Heart left ventricle (tissue), 16 donors: ENCODE data around the gene KCNMA1. TPM values are rescaled to one million over a fixed set of nuclear protein-coding genes. Genes with fewer than 3 reads are reported as not detected.
A peak's percentile ranks its signal among the peaks of the same experiment; 100 is the strongest.

Experiments used
- ATAC-seq, 4 donors: fragments of 200-7000 bp; cut with Tn5 transposase; one replicate each; pipeline ENCODE4 v1.9.1; 2020 to 2022; ENCODE audit warnings: moderate library complexity in 4 of 4, mild to moderate bottlenecking in 3 of 4, moderate number of reproducible peaks in 1 of 4
- DNase-seq, 5 donors: peaks; one replicate each; pipeline ENCODE4 v3.0.0-alpha.2; 2020
- H3K27ac ChIP-seq, 12 donors: fragments of 200-600 bp; sonication (generic) in 4 of 12; one replicate each; pipeline versions ENCODE4 v1.5.0 to v1.8.0; 2016 to 2022; ENCODE audit warnings: mild to moderate bottlenecking in 2 of 12
- H3K27me3 ChIP-seq, 9 donors: fragments of 200-600 bp; sonication (generic) in 2 of 9; one replicate each; pipeline versions ENCODE4 v1.5.1 to v1.8.0; 2016 to 2022; ENCODE audit warnings: mild to moderate bottlenecking in 3 of 9
- H3K36me3 ChIP-seq, 9 donors: fragments of 200-600 bp; sonication (generic) in 2 of 9; one replicate each; pipeline versions ENCODE4 v1.5.0 to v1.8.0; 2018 to 2022; ENCODE audit warnings: mild to moderate bottlenecking in 2 of 9
- H3K4me1 ChIP-seq, 12 donors: fragments of 200-600 bp; sonication (generic) in 4 of 12; one replicate each; pipeline versions ENCODE4 v1.5.0 to v1.8.0; 2016 to 2022; ENCODE audit warnings: mild to moderate bottlenecking in 3 of 12
- H3K4me3 ChIP-seq, 12 donors: fragments of 200-600 bp; sonication (generic) in 4 of 12; one replicate each; pipeline versions ENCODE4 v1.5.0 to v1.8.0; 2017 to 2022; ENCODE audit warnings: mild to moderate bottlenecking in 9 of 12, moderate library complexity in 4 of 12
- H3K9me3 ChIP-seq, 12 donors: fragments of 200-600 bp; sonication (generic) in 4 of 12; one replicate each; pipeline versions ENCODE4 v1.5.0 to v1.8.0; 2016 to 2022; ENCODE audit warnings: mild to moderate bottlenecking in 1 of 12
- POLR2A ChIP-seq, 2 donors: fragments of 450-650 bp; IDR thresholded peaks; one replicate each; pipeline ENCODE4 v1.6.1; 2017; ENCODE audit warnings: antibody characterized with exemption in 2 of 2, mild to moderate bottlenecking in 2 of 2, moderate library complexity in 2 of 2
- WGBS, 4 donors: extraction: QIAGEN DNeasy Blood & Tissue Kit in 2 of 4; methylation state at CpG; one replicate each; pipeline versions ENCODE4 v1.1.5 to v1.1.7; 2013 to 2018; 5-methylcytosine and 5-hydroxymethylcytosine counted together
- intact Hi-C, 10 donors: fragments of 100-400 bp; cut with DNase I; formaldehyde crosslinking; loops; one replicate each; pipeline versions ENCODE4 v1.11.1 to v1.14.2; 2022
- polyA plus RNA-seq, 2 donors: library from polyadenylated mRNA; stranded (reverse); fragments of 200-250 nt; gene quantifications; one replicate each; pipeline ENCODE4 v1.2.3, GENCODE V29; 2013
- total RNA-seq, 9 donors: library from RNA; depleted of rRNA in 2 of 9; stranded (reverse); fragments of >200 nt in 2 of 9; fragmentation: NEBNext Ultra II Directional in 3 of 9; extraction: Animal tissue kit (Norgen Biotek cat#: 25700) in 3 of 9; gene quantifications; one replicate each; pipeline versions ENCODE4 v1.1.0 to v1.2.4, GENCODE V29; 2016 to 2023
- TF ChIP-seq, protein P1 (sequence below), 12 donors: fragments of 200-600 bp; sonication (generic) in 4 of 12; IDR thresholded peaks; one replicate each; pipeline versions ENCODE4 v1.5.0 to v1.8.0; 2018 to 2022; ENCODE audit warnings: antibody characterized with exemption in 12 of 12, mild to moderate bottlenecking in 5 of 12
- donor health status: ischemic (EF 13 %, LVEDD 7.1; RV severe dilation, severe dysfunction).
- donor health status: healthy with polysubstance abuse.
- donor health status: DM: no; HTN: yes; CAD: no.
- donor health status: DM: no; HTN: no; CAD: no.
- donor health status: ischemic (EF 25% LVEDD 6.9; RV normal size, moderate dysfunction).
- donor health status: ischemic (EF 25% LVEDD 5.7; RV mildly dilated, moderate dysfunction).
- donor health status: healthy.
- donor health status: DM: yes; HTN: yes; CAD: no.
- donor health status: ischemic (EF 35%, LVEDD 5.7; RV mildly dilated, moderate dysfunction).
- donor health status: nonischemic (EF 11% LVEDD 7.7; RV severe dilation, severe dysfunction).
- donor health status: DM: yes; HTN: yes; CAD: no.
- donor health status: PGD.
- donor health status: ischemic (EF 29% LVEDD 5.4; RV normal size, mild dysfunction).
- donor health status: nonischemic (EF 23%, LVEDD 6.1; RV moderate dilation, normal function).

The KCNMA1 gene
- total and polyA plus RNA-seq, 11 donors, result 0.39 to 8.7 (median 1.7) TPM

DNA sequence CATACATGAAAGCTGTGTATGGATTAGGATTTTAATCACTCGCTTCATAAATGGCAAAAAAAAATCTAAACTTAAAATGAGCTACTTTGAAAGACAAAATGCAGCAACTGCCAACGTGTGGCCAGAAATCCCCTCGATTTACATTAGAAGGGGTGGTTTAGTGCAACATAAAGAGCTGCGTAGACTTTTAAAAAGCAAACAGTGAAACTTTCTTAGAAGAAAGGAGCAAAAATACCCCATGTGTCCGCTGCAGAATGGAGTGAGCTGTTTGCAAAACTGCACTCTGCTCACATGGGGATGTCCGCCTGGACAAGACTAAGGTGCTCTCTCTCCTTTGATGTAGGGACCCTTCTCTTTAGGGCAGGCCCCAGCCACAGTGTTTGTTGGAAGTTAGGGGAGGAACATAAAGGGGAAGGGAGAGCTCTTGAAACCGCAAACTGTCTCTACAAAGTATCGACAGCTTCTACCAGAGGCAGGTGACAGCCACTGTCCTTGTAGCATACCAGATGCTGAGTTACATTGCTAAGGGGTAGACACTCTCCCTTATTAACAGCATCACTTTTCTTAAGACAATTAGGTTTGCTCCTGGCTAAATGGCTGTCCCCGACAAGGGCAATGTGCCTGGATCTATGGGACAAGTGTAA is 528.1 kb downstream of the KCNMA1 start:
- DNase-seq, result no peak
- intact Hi-C loops, result loop anchor here in 1 of 10 donors (10.0 kb wide), 1 partner anchor 115 kb away; no protein-coding TSS in a partner anchor
- Histone ChIP-seq H3K9me3 (no peaks in the 10 kb centered on the region), H3K27me3 (no peaks in the 10 kb centered on the region), H3K4me1 (peaks cover 0 to 27% (median 0%) of the 10 kb centered on the region in 12 donors), H3K36me3 (no peaks in the 10 kb centered on the region), H3K27ac (no peak overlapping the region), H3K4me3 (no peak overlapping the region)
- ATAC-seq, result no peak
- TF ChIP-seq POLR2A (IDR thresholded peaks at IDR 0.05), result no peak
- TF ChIP-seq, protein P1, sequence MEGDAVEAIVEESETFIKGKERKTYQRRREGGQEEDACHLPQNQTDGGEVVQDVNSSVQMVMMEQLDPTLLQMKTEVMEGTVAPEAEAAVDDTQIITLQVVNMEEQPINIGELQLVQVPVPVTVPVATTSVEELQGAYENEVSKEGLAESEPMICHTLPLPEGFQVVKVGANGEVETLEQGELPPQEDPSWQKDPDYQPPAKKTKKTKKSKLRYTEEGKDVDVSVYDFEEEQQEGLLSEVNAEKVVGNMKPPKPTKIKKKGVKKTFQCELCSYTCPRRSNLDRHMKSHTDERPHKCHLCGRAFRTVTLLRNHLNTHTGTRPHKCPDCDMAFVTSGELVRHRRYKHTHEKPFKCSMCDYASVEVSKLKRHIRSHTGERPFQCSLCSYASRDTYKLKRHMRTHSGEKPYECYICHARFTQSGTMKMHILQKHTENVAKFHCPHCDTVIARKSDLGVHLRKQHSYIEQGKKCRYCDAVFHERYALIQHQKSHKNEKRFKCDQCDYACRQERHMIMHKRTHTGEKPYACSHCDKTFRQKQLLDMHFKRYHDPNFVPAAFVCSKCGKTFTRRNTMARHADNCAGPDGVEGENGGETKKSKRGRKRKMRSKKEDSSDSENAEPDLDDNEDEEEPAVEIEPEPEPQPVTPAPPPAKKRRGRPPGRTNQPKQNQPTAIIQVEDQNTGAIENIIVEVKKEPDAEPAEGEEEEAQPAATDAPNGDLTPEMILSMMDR (IDR thresholded peaks at IDR 0.05), result no peak
- WGBS, 4 donors, result 88 to 91% (median 90%) methylated on average over 9 of the region's 9 CpGs

DNA sequence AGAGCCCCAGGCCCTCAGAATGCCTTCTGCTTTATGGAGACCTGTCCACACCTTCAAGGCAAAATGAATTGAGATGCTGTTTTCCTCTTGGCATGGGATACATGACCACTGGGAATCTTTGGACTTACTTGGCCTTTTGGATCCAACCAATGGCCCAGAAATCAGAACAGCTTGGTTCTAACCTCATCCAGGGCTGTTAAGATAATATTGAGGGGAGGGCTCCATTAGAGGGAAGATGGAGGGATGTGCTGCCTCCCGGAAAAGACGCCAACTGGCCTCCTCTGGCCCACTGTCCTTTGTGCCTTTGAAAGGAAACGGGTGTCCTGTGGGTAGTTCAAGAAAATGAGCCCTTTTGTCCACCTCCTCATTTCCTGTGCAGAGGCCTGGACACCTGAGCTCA is 530.9 kb downstream of the KCNMA1 start:
- Histone ChIP-seq H3K27ac (peak overlapping the region in 4 of 12 donors; percentile 17 to 57 (median 54)), H3K4me1 (peaks cover 0 to 32% (median 0%) of the 10 kb centered on the region in 12 donors), H3K27me3 (peaks cover 0 to 3% (median 0%) of the 10 kb centered on the region in 9 donors), H3K36me3 (no peaks in the 10 kb centered on the region), H3K9me3 (no peaks in the 10 kb centered on the region), H3K4me3 (no peak overlapping the region)
- intact Hi-C loops, result loop anchor here in 1 of 10 donors (10.0 kb wide), 1 partner anchor 112 kb away; no protein-coding TSS in a partner anchor
- WGBS, 4 donors, result 59 to 70% (median 66%) methylated on average over 3 of the region's 3 CpGs
- no peak for ATAC-seq
- TF ChIP-seq POLR2A (IDR thresholded peaks at IDR 0.05), result no peak
- TF ChIP-seq, protein P1 (IDR thresholded peaks at IDR 0.05), result no peak
- DNase-seq, result no peak

DNA sequence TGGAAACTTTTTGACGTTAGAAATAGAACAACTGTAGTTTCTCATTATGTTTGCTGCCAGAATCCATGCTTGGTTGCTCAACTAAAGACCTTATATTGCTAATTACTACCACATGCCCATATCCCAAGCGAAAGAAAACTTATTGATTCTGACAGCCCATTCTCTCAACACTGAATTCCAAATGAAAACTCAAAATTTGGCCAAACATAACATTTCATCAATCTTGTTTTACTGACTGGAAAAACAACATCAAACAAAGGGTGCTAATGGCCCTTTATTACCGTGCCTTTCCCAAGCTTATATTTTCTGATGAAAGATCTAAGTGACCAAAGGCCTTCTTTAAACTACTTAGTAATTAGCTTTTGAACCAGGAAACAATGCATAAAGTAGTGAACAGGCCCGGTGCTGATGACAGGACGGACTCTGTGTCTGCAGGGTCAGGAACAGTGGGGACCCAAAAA is 531.8 kb downstream of the KCNMA1 start:
- Histone ChIP-seq H3K27me3 (peaks cover 0 to 7% (median 0%) of the 10 kb centered on the region in 9 donors), H3K9me3 (no peaks in the 10 kb centered on the region), H3K4me1 (peaks cover 0 to 28% (median 0%) of the 10 kb centered on the region in 12 donors), H3K27ac (peak overlapping the region in 7 of 12 donors; percentile 17 to 60 (median 54)), H3K36me3 (no peaks in the 10 kb centered on the region), H3K4me3 (no peak overlapping the region)
- TF ChIP-seq, protein P1 (IDR thresholded peaks at IDR 0.05), result no peak
- no peak for TF ChIP-seq POLR2A (IDR thresholded peaks at IDR 0.05)
- 63 to 67% (median 65%) methylated on average over 5 of the region's 5 CpGs for WGBS, 4 donors
- ATAC-seq, result peak in 2 of 4 donors; percentile 38 to 50
- intact Hi-C loops, result loop anchor here in 1 of 10 donors (10.0 kb wide), 1 partner anchor 111 kb away; no protein-coding TSS in a partner anchor
- no peak for DNase-seq

DNA sequence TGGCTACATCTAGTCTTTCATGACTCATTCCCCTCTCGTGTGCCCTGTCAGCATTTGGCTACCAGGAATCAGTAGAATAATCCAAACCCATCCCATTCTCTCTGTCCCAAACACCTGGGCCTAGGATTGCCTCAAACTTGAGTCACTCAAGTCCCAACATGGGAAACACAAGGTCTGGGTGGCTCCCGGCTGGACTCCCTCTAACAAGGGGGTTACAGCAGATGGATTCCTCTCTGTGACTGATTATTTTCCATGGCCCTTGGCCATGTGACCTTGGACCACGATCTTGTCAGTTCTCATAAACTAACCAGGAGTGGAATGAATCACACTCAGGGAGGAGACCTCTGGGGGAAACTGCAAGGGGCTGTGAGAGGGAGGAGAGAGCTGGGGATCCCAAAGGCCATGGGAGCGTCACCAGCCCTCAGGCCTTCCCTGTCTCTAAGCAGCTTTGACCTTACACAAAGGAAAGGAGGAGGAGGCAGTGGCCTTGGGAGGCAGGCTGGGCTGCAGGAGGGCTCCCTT is 533.1 kb downstream of the KCNMA1 start:
- TF ChIP-seq, protein P1 (IDR thresholded peaks at IDR 0.05), result no peak
- TF ChIP-seq POLR2A (IDR thresholded peaks at IDR 0.05), result no peak
- H3K27me3 ChIP-seq, result peaks cover 0 to 7% (median 0%) of the 10 kb centered on the region in 9 donors
- DNase-seq, result peak; percentile 50 to 79 (median 62)
- H3K4me1 ChIP-seq, result peaks cover 0 to 28% (median 0%) of the 10 kb centered on the region in 12 donors
- peak; percentile 59 to 92 (median 88) for ATAC-seq
- intact Hi-C loops, result loop anchor here in 1 of 10 donors (10.0 kb wide), 1 partner anchor 110 kb away; no protein-coding TSS in a partner anchor
- no peaks in the 10 kb centered on the region for H3K9me3 ChIP-seq
- WGBS, 4 donors, result 52 to 60% (median 56%) methylated on average over 3 to 4 of the region's 4 CpGs
- peak overlapping the region in 7 of 12 donors; percentile 21 to 54 (median 52) for H3K27ac ChIP-seq
- no peaks in the 10 kb centered on the region for H3K36me3 ChIP-seq
- no peak overlapping the region for H3K4me3 ChIP-seq
